Naive thymus-derived CD4-positive, alpha-beta T cell (primary cell): ENCODE results near the gene GNG8. TPM values are rescaled to one million over a fixed set of nuclear protein-coding genes. Genes with fewer than 3 reads are reported as not detected.

Source experiments
- ATAC-seq: fragments of 150-1000 bp; cut with Tn5 transposase; 2 replicates; pipeline ENCODE4 v1.10.0; 2021; ENCODE audit warnings: mild to moderate bottlenecking, moderate library complexity
- CTCF ChIA-PET: fragments of 350-600 bp; sonication (Branson Sonifier 250); formaldehyde crosslinking; loops from one replicate; lab custom pipeline; 2021; ENCODE audit warnings: antibody characterized with exemption; lab: Charles Lee
- POLR2A ChIA-PET: fragments of 350-600 bp; sonication (Branson Sonifier 250); formaldehyde crosslinking; loops from one replicate; lab custom pipeline; 2021; ENCODE audit warnings: antibody characterized with exemption, inconsistent platforms; lab: Charles Lee
- DNase-seq, 9 donors: peaks; one replicate each; pipeline versions ENCODE4 v3.0.0 to v3.0.0-alpha.2; 2020 to 2022; ENCODE audit warnings: mixed read lengths in 1 of 9
- H3K27ac ChIP-seq: one replicate; pipeline ENCODE4 v1.7.0; 2013; ENCODE audit warnings: mild to moderate bottlenecking, low read depth, low read length, moderate library complexity
- H3K27me3 ChIP-seq, 2 donors: one replicate each; pipeline ENCODE4 v1.7.0; 2013; ENCODE audit warnings: low read length in 2 of 2, mild to moderate bottlenecking in 2 of 2, moderate library complexity in 2 of 2; ENCODE audit not compliant: control insufficient read depth in 2 of 2, insufficient read depth in 2 of 2
- H3K36me3 ChIP-seq, 3 experiments: 1 replicate in 2 of 3; 2 replicates in 1 of 3; pipeline ENCODE4 v1.7.0; 2013; ENCODE audit warnings: low read length in 3 of 3, mild to moderate bottlenecking in 3 of 3, moderate library complexity in 1 of 3; ENCODE audit not compliant: insufficient read depth in 3 of 3, control insufficient read depth in 2 of 3
- H3K4me1 ChIP-seq, 2 donors: one replicate each; pipeline ENCODE4 v1.7.0; 2013; ENCODE audit warnings: low read length in 2 of 2, mild to moderate bottlenecking in 2 of 2, moderate library complexity in 1 of 2; ENCODE audit not compliant: control insufficient read depth in 2 of 2, insufficient read depth in 2 of 2
- H3K4me3 ChIP-seq: 2 replicates; pipeline ENCODE4 v1.7.0; 2013; ENCODE audit warnings: mild to moderate bottlenecking, low read length
- H3K9me3 ChIP-seq, 3 experiments: 1 replicate in 2 of 3; 2 replicates in 1 of 3; pipeline ENCODE4 v1.7.0; 2013; ENCODE audit warnings: low read length in 3 of 3; ENCODE audit not compliant: control insufficient read depth in 2 of 3
- H3K27ac Mint-ChIP-seq, 9 donors: one replicate each; pipeline ENCODE4 v1.8.0; 2020 to 2022; ENCODE audit warnings: mixed read lengths in 9 of 9, mild to moderate bottlenecking in 8 of 9, moderate library complexity in 5 of 9, inconsistent platforms in 2 of 9
- H3K27me3 Mint-ChIP-seq, 5 donors: one replicate each; pipeline ENCODE4 v1.8.0; 2021 to 2022; ENCODE audit warnings: mixed read lengths in 5 of 5, mild to moderate bottlenecking in 1 of 5
- H3K36me3 Mint-ChIP-seq, 5 donors: one replicate each; pipeline ENCODE4 v1.8.0; 2020 to 2022; ENCODE audit warnings: mixed read lengths in 5 of 5, mild to moderate bottlenecking in 3 of 5, inconsistent platforms in 1 of 5
- H3K4me1 Mint-ChIP-seq, 7 donors: one replicate each; pipeline ENCODE4 v1.8.0; 2020 to 2022; ENCODE audit warnings: mixed read lengths in 7 of 7, mild to moderate bottlenecking in 3 of 7, inconsistent platforms in 1 of 7
- H3K4me3 Mint-ChIP-seq, 10 donors: one replicate each; pipeline ENCODE4 v1.8.0; 2020 to 2022; ENCODE audit warnings: mild to moderate bottlenecking in 10 of 10, mixed read lengths in 10 of 10, moderate library complexity in 6 of 10, inconsistent platforms in 2 of 10
- H3K9me3 Mint-ChIP-seq, 11 donors: one replicate each; pipeline ENCODE4 v1.8.0; 2020 to 2022; ENCODE audit warnings: mixed read lengths in 11 of 11, mild to moderate bottlenecking in 4 of 11, inconsistent platforms in 1 of 11, moderate library complexity in 1 of 11
- intact Hi-C, 2 donors: fragments of 100-400 bp; cut with micrococcal nuclease; formaldehyde crosslinking; loops; one replicate each; pipeline ENCODE4 v1.15.1; 2023
- polyA plus RNA-seq, 2 donors: library from polyadenylated mRNA; unstranded; fragments of 300-500 nt; fragmentation: Illumina TruSeq; gene quantifications; one replicate each; pipeline ENCODE4 v1.2.3, GENCODE V29; 2021
- total RNA-seq, 6 experiments: library from RNA in 5 of 6; stranded (reverse) in 5 of 6; gene quantifications; 1 replicate in 5 of 6; 2 replicates in 1 of 6; pipeline ENCODE4 v1.2.3 and lab custom pipeline; 2021 to 2026

Gene GNG8
- total and polyA plus RNA-seq, 7 experiments from 2014 or later: 3.2 to 12.3 (median 9.7) TPM; not detected in 4

DNA sequence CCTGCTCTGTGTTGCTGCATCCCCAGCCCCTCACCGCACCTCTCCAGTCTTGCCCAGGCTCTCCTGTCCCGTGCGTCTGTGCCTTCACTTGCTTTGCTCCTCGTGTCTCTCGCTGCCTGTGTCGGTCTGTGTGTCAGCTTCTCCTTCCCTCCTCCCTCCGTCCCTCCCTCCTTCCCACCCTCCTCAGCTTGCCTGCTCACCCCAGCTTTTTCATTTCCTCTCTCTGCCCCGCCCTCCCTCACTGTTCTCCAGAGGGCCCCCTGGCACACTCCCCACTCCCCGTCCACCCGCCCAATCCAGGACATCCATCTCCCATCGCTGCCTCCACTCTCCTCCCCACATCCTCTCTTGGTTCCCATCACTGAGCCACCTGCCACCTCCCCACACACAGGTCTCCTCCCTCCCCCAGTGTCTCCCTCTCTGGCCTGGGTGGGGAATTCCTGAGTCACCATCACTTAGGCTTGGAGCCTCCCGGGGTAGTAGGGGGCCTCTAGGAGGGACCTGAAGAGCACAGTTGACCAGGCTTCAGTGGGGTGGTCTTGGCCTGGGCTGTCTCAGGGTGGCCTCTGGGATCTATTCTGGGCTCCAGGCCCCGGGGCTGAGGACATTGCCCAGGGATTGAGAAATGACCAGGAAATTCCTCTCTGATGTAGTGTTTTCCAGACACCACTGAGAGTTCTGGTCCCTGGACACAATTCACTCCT, 10.9 kb downstream of the GNG8 start, which contains the start of gene PTGIR:
Gene PTGIR, minus strand, starts transcription at position 132 of the 704 bp plus-strand sequence. CDS start 864 bp downstream, outside the sequence.
- H3K36me3 Mint-ChIP-seq: peaks cover 0 to 23% (median 0%) of the 10 kb centered on the region in 5 donors
- H3K4me1 ChIP-seq: peaks cover 0 to 48% of the 10 kb centered on the region in 2 donors
- H3K27me3 Mint-ChIP-seq: peaks cover 0 to 6% (median 0%) of the 10 kb centered on the region in 5 donors
- H3K27ac ChIP-seq: peak within 1 kb of the TSS; percentile 57
- no peaks in the 10 kb centered on the region for H3K36me3 ChIP-seq
- ATAC-seq (peak; percentile 49), DNase-seq (peak in 1 of 9 donors; percentile 64)
- peaks cover 32 to 61% (median 51%) of the 10 kb centered on the region in 7 donors for H3K4me1 Mint-ChIP-seq
- peak within 1 kb of the TSS; percentile 35 for H3K4me3 ChIP-seq
- no peaks in the 10 kb centered on the region for H3K9me3 ChIP-seq
- intact Hi-C loops: no loop called here
- ChIA-PET POLR2A (interaction anchor here (1.0 to 2.3 kb wide), 4 partner anchors 9 to 24 kb away, joined by 4 to 9 read pairs (median 6); partner anchors contain the start of gene CALM3), CTCF (interaction anchor here (0.9 to 1.4 kb wide), 2 partner anchors 11 to 36 kb away, joined by 3 to 4 read pairs; partner anchors contain the start of gene DACT3)
- H3K27me3 ChIP-seq: no peaks in the 10 kb centered on the region
- H3K9me3 Mint-ChIP-seq: peaks cover 0 to 2% (median 0%) of the 10 kb centered on the region in 11 donors
- peak within 1 kb of the TSS; percentile 71 to 96 (median 83) for H3K4me3 Mint-ChIP-seq
- H3K27ac Mint-ChIP-seq: peak within 1 kb of the TSS; percentile 56 to 95 (median 90)

DNA sequence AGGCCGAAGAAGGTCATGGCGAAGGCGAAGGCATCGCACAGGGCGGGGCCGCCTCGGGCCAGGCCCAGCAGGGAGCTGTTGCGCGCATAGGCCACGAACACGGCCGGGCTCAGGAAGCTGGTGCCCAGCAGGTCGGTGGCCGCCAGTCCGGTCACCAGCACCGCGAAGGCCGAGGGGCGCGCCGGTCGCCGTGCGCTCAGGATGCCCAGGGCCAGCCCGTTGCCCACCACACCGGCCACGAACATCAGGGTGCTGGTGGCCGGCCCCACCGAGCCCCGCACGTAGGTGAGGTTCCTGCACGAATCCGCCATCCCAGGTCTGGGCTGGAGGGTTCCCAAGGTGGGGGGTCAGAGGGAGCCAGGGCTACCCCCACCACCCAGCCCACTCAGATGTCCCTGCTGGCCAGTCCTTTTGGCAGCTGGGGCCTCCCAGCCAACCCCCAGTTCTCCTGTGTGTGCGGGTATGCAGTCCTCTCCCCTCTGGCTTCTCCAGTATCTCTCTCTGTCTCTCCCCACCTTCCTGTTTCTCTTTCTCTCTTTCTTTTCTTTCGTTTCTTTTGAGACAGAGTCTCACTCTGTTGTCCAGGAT, 12.0 kb downstream of the GNG8 start:
- no peak for ATAC-seq
- H3K4me3 Mint-ChIP-seq: peak overlapping the region; percentile 71 to 96 (median 83)

DNA sequence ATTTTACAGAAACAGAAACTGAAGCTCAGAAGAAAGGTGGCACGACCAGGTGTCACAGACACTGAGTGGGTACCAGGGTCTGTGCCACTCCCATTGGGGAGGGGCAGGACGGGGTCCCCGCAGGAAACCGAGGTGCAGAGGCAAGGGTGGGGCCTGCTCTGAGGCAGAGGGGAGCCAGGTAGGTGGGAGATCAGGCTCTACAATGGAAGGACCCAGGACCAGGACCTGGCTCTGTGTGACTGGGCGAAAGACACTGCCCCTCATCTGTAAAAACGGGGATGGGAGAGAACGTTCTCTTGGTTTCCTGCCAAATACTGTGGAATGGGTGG, 13.9 kb downstream of the GNG8 start:
- Mint-ChIP-seq H3K4me1 (peaks cover 37 to 70% (median 61%) of the 10 kb centered on the region in 7 donors), H3K9me3 (peaks cover 0 to 2% (median 0%) of the 10 kb centered on the region in 11 donors), H3K36me3 (peaks cover 0 to 30% (median 0%) of the 10 kb centered on the region in 5 donors), H3K27me3 (peaks cover 0 to 6% (median 0%) of the 10 kb centered on the region in 5 donors), H3K4me3 (peak overlapping the region in 9 of 10 donors; percentile 46 to 94 (median 56)), H3K27ac (peak overlapping the region; percentile 57 to 97 (median 83))
- intact Hi-C loops: no loop called here
- Histone ChIP-seq H3K4me1 (peaks cover 0 to 73% of the 10 kb centered on the region in 2 donors), H3K4me3 (no peak overlapping the region), H3K27me3 (no peaks in the 10 kb centered on the region), H3K27ac (peak overlapping the region; percentile 32), H3K36me3 (no peaks in the 10 kb centered on the region), H3K9me3 (no peaks in the 10 kb centered on the region)
- DNase-seq: no peak
- POLR2A ChIA-PET: interaction anchor here (4.2 to 4.9 kb wide), 3 partner anchors 10 to 21 kb away, joined by 18 to 40 read pairs (median 24); partner anchors contain the start of gene CALM3
- CTCF ChIA-PET: interaction anchor here (1.1 to 2.6 kb wide), 4 partner anchors 9 to 39 kb away, joined by 5 to 8 read pairs (median 6); partner anchors contain the start of gene DACT3
- ATAC-seq: no peak

More for the DNA sequence above, 12.0 kb downstream of the GNG8 start:
- H3K4me3 ChIP-seq: peak overlapping the region; percentile 19
- H3K9me3 ChIP-seq: no peaks in the 10 kb centered on the region
- no peaks in the 10 kb centered on the region for H3K36me3 ChIP-seq
- peak overlapping the region; percentile 57 for H3K27ac ChIP-seq
- Mint-ChIP-seq H3K4me1 (peaks cover 35 to 64% (median 56%) of the 10 kb centered on the region in 7 donors), H3K27me3 (peaks cover 0 to 6% (median 0%) of the 10 kb centered on the region in 5 donors), H3K27ac (peak overlapping the region in 8 of 9 donors; percentile 56 to 95 (median 91)), H3K9me3 (peaks cover 0 to 2% (median 0%) of the 10 kb centered on the region in 11 donors), H3K36me3 (peaks cover 0 to 27% (median 0%) of the 10 kb centered on the region in 5 donors)
- POLR2A ChIA-PET: interaction anchor here (0.5 to 2.3 kb wide), 5 partner anchors 10 to 490 kb away, joined by 3 to 7 read pairs (median 4); partner anchors contain the start of genes CALM3 and ZC3H4
- no peak for DNase-seq
- no peaks in the 10 kb centered on the region for H3K27me3 ChIP-seq
- H3K4me1 ChIP-seq: peaks cover 0 to 58% of the 10 kb centered on the region in 2 donors
- intact Hi-C loops: no loop called here
- CTCF ChIA-PET: interaction anchor here (0.9 to 1.4 kb wide), 2 partner anchors 10 to 37 kb away, joined by 3 to 4 read pairs; partner anchors contain the start of gene DACT3

DNA sequence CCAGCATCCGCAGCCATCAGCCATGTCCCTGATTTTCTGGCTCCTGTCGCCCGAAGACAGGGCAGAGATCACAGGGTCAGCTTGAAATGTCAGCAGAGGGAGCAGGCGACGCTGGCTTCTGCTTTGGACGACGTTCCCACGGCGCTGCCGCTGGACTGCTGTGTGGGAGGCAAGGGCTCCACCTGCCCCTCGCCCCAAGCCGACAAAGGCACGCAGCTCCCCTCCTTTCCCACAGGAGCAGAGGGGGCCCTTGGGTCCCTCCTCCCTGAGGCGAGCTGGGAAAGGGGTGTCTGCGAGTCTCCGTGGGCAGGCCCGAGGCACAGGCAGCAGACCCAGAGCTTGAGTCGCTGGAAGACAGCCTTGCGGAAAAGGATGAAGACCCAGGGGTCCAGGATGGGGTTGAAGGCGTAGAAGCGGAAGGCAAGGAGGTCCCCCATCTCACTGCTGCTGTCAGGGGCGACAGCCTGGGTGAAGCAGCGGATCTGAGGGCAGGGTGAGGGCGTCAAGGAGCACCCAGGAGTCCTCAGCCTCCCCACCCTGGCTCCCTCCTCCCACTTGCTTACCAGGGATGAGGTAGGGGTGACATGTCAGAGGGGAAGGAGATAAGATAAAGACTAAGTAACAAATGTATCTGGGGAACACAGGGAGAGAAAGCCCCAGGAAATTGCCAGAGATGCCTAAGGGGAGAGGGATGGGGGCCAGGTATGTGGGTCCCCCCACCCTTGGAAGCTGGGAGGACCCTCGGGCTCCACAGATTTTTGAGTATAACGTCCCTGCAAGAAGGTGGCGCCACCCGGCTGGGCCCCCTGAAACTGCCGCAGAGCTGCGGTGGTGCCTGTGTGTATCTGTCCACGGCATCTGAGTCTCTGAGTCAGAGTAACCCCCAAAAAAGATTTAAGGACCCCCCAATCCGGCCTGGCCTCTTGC, 14.5 kb downstream of the GNG8 start:
- Histone ChIP-seq H3K9me3 (no peaks in the 10 kb centered on the region), H3K36me3 (no peaks in the 10 kb centered on the region), H3K4me1 (peaks cover 0 to 79% of the 10 kb centered on the region in 2 donors), H3K27ac (peak overlapping the region; percentile 32), H3K27me3 (no peaks in the 10 kb centered on the region), H3K4me3 (no peak overlapping the region)
- intact Hi-C loops: no loop called here
- peak overlapping the region in 9 of 10 donors; percentile 40 to 94 (median 56) for H3K4me3 Mint-ChIP-seq
- ATAC-seq: no peak
- peak in 1 of 9 donors; percentile 10 for DNase-seq
- peak overlapping the region; percentile 57 to 97 (median 72) for H3K27ac Mint-ChIP-seq
- peaks cover 0 to 6% (median 0%) of the 10 kb centered on the region in 5 donors for H3K27me3 Mint-ChIP-seq
- ChIA-PET CTCF (interaction anchor here (0.6 to 2.6 kb wide), 5 partner anchors 9 to 40 kb away, joined by 4 to 9 read pairs (median 7); partner anchors contain the start of genes CALM3 and DACT3), POLR2A (interaction anchor here (0.6 to 4.9 kb wide), 4 partner anchors 10 to 594 kb away, joined by 3 to 40 read pairs (median 21); partner anchors contain the start of gene CALM3)
- H3K9me3 Mint-ChIP-seq: peaks cover 0 to 2% (median 0%) of the 10 kb centered on the region in 11 donors
- H3K36me3 Mint-ChIP-seq: peaks cover 0 to 34% (median 0%) of the 10 kb centered on the region in 5 donors
- peaks cover 43 to 72% (median 67%) of the 10 kb centered on the region in 7 donors for H3K4me1 Mint-ChIP-seq

DNA sequence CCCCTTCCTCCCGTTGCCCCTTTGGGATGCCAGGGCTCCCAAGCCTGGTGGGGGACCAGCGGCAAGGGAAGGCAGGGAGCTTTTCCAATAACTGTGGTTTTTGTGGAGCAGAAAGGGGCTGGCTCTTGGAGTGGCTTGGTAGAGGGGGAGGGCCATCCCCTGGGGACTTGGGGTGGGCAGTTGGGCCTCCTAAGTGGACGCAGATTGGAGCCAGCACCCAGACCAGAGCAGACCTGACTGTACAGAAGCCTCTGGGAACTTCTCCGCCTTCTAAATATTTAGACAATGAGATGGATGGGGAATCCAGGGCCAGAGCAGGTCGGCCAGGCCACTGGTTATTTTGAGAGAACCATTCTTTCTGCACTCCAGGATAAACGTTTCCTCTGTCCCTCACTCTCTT, 15.3 kb downstream of the GNG8 start:
- peaks cover 43 to 80% (median 74%) of the 10 kb centered on the region in 7 donors for H3K4me1 Mint-ChIP-seq
- intact Hi-C loops: loop anchor here in 1 of 2 donors (1.0 kb wide), 1 partner anchor 8 kb away; no protein-coding TSS in a partner anchor
- H3K27me3 Mint-ChIP-seq: peaks cover 0 to 6% (median 0%) of the 10 kb centered on the region in 5 donors
- Histone ChIP-seq H3K4me1 (peaks cover 0 to 86% of the 10 kb centered on the region in 2 donors), H3K4me3 (no peak overlapping the region), H3K27me3 (no peaks in the 10 kb centered on the region), H3K36me3 (no peaks in the 10 kb centered on the region), H3K27ac (peak overlapping the region; percentile 70), H3K9me3 (no peaks in the 10 kb centered on the region)
- H3K36me3 Mint-ChIP-seq: peaks cover 0 to 34% (median 0%) of the 10 kb centered on the region in 5 donors
- DNase-seq (peak in 1 of 9 donors; percentile 1), ATAC-seq (no peak)
- H3K27ac Mint-ChIP-seq: peak overlapping the region in 5 of 9 donors; percentile 83 to 98 (median 96)
- peaks cover 0 to 2% (median 0%) of the 10 kb centered on the region in 11 donors for H3K9me3 Mint-ChIP-seq
- POLR2A ChIA-PET: interaction anchor here (0.6 to 4.9 kb wide), 5 partner anchors 9 to 595 kb away, joined by 3 to 40 read pairs (median 18); partner anchors contain the start of gene CALM3
- H3K4me3 Mint-ChIP-seq: peak overlapping the region in 6 of 10 donors; percentile 67 to 94 (median 74)
- CTCF ChIA-PET: interaction anchor here (0.6 to 2.6 kb wide), 7 partner anchors 8 to 92 kb away, joined by 3 to 9 read pairs (median 5); partner anchors contain the start of genes CALM3 and DACT3
